NCI-H187 treated with DMSO at 0.1 percent for 48 hours (cell line): Measurements from ENCODE around the gene SULF2.
"Not testable (repeated sequence)": the region's sequence is repeated elsewhere in the genome, so short reads cannot be mapped to it uniquely, and the experiment has no call there.

Source experiments
- DNase-seq: peaks from one replicate; lab custom pipeline; 2025; lab: John Stamatoyannopoulos, UW

Gene SULF2

DNA sequence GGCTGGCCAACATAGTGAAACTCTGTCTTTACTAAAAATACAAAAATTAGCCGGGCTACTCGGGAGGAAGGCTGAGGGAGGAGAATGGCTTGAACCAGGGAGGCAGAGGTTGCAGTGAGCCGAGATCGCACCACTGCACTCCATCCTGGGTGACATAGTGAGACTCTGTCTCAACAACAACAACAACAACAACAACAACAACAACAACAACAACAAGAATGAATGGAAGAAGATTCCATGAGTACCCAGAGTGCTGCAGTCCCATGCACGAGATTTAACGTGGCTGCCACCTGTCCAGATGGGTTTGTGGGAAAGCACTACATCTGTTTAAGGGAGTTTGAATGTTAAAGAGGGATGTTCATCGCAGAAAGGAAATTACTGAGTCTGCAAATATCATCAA lies 19.7 kb upstream of the SULF2 start:
- DNase-seq, result not testable (repeated sequence)

DNA sequence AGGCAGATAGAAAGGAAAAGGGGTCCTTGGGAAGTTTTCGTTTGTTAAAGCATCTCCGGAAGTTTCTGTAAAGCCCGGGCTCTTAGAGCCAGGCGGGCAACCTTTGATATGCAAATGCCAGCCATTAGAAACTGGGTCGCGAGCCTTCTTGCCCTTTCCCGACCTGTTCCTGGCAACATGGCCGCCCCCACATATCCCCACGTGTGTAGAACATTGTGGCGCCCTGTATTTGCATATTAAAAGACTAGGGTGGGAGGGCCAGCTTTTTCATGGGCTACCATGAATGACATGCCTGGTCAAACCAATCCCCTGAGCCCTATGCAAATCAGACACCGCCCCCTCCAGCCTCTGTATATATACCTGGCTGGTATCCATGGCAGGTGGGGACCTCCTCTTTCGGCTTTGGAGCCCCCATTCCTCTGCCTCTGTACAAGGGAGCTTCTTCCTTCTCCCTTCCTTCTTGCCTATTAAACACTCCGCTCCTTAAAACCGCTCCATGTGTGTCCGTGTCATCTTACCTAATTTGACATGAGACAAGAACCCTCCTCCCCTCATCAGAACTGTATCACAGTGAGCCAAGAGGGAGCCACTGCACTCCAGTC lies 19.0 kb upstream of the SULF2 start:
- DNase-seq, result not testable (repeated sequence)

DNA sequence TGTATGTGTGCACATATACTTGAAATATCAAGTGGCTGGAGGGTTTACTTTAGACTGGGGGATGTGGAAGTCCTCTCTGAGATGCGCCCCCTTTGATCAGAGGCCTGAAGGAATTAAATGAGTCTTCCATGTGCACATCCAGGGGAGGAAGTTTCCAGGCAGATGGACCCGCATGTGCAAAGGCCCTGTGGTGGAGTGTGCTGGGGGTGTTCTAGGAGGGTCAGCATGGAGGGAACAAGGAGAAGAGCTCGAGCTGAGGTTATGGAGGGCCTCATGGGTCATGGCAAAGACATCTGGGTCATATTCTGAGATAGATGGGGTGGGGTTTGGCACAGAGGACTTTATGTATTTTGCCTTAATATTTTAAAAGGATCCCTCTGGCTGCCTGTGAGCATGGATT lies 17.7 kb upstream of the SULF2 start:
- no peak for DNase-seq

DNA sequence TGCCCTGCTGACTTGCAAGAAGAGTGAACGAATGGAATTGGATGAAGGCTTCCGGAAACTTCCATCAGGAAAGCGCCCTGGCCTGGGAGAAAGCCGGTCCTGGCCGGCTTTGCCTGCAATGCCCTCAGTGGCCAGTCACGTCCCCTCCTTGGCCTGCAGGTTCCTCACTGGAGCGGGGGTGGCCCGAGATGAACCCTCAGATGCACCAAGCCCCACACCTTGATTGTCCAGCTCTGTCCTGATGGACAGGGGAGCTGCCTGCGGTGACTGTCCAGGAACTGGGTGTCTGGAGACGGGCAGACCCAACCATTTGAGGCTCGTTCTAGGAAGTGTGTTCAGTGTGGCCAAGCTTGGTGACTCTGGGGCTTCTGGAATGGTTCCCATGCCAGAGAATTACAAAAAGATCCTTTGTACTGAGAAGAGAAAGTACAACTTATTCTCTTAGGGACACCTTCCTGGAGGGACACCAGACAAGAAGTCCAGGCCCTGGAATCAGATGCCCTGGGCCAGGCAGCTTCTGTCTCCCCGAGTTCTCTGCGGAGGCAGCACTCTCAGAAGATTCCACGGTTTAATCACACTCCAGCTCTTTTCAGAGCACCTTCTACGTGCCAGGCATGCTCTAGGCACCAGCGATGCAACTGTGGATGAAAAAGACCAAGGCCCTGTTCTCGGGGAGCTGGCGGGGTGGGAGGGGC lies 17.1 kb upstream of the SULF2 start:
- no peak for DNase-seq

DNA sequence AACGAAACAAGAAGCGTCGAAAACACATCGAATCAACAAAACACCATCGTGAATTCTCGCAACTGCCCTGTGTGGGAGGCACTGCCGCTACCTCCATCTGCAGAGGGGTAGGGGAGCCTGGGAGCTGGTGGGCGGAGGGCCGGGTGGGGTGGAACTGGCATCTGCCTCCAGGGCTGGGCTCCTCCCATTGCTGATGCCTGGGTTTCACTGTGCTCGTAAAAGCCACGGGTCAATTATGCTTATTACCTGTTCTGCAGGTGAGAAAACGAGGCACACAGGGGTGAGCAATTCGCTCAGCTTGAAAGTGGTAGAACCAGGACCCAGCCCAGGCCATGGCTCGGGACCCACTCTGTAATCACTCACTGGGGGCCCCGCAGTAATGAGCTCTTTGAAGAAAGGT lies 16.5 kb upstream of the SULF2 start:
- no peak for DNase-seq

DNA sequence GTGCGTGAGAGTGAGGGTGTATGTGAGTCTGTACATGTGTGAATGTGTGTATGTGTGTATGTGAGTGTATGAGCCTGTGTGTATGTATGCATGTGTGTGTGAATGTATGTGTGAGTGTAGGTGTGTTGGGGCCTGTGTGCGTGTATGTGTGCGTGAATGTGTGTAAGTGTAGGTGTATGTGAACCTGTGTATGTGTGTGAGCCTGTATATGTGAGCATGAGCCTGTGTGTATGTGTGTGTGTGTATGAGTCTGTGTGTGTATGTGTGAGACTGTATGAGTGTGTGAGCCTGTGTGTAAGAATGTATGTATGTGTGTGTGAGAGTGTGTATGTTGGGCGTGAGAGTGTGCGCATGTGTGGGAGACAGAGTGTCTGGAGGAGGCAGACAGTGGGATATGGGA lies 15.8 kb upstream of the SULF2 start:
- no peak for DNase-seq

DNA sequence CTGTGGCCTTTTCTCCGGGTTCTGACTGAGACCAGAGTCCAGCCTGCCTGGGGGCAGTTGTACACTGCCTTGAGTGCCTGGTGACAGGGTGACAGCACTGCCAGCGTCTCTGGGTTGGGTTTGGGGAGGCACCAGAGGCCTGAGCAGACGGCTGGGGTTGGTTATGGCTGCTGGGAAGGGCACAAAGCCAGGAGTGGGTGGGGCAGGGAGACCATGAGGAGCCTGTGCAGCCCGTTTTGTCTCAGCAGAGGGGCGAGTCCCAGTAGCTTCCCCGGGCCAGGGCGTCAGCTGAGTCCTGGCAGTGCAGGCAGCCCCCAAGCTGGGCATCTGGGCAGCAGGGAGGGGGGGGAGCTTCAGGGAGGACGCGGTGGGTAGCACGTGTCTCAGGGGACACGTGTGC lies 15.3 kb upstream of the SULF2 start:
- no peak for DNase-seq

DNA sequence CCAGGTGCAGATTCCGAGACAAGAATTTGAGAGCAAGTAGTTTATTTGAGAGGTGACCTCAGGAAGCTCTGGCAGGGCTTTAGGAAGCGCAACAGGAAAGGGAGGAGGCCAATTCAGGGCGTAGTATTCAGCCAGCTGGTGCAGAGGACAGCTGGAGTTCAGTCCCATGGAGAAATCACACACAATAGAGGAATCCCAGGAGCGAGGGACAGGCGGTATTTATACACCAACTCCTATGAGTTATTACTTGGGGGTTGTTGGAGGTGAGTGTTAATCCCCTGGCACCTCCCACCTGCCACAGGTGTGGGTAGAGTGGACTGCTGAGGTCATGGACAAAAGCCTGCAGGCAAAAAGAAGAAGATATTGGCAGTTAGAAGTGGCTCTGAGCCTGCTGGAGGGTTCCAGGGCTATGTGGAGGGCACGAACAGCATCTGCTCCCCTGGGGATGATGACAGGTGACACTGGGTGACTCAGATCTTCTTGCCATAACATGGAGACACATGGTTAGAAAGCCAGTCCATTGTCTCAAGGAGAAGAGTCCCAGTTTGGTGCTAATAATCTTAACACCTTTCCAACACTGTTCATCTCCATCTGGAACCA lies 13.9 kb upstream of the SULF2 start:
- no peak for DNase-seq

DNA sequence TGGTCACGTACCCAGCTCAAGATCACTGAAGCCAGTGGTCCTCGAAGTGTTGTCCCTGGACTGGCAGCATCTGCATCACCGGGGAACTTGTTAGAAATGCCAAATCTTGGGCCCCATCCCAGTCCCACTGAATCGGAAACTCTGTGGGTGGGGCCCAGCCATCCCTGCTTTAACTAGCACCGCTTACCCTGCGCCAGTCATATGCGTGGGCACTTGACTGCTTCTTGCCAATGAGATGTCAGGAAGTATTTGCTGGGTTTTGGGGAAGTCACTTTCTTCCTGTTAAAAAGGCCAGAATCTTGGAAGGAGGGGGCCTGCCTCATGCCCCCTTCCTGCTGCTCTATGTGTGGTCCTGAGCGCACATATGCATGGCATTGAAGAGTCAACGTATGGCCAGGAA lies 11.7 kb upstream of the SULF2 start:
- DNase-seq, result no peak

DNA sequence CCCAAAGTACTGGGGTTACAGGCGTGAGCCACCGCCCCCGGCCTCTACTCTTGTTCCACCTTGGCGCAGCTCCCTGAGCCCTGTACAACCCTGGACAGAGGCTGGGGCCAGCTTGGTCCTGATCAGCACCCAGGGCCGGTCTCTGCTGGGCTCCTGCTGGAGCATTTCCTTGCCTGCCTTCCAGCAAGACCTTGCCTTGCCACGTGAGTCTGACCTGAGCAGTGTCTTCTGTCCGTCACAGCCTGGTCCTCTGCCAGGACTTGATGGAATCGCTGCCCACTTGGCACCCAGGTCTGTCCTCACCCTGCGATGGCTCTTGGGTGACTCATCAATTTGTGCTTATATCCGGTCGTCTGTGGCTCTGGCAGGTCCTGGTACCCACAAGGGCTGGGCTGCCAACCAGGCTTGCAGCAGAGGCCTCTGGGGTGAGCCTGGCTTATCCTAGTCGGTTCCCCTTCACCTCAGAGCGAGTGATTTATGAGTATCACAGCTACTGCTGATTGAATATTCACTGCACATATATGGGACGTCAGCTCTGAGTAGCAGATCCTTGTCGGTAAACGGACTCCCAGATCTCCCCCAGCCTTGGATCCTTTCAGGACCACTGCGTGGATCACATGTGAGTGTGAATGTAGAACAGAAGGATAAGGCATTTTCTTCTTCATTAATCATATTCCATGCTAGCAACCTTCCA lies 10.1 kb upstream of the SULF2 start:
- no peak for DNase-seq

DNA sequence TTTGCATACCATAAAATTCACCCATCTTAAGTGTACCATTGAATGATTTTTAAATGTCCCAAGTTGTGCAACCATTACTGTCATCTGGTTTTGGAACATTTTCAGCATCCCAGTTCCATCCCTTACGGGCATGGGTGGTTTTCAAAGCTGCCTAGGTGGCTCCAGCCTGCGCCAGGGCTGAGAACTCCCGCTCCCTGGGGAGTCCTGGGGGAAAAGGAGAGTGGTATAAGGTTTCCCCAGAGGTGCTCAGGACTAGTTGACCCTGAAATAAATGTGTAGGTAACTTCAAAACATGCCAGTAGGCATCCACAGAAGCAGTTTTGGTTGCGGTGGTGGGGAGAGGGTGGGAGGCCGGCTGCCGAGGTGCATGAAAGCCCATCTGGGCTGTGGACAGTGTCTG lies 9.0 kb upstream of the SULF2 start:
- DNase-seq, result not testable (repeated sequence)

DNA sequence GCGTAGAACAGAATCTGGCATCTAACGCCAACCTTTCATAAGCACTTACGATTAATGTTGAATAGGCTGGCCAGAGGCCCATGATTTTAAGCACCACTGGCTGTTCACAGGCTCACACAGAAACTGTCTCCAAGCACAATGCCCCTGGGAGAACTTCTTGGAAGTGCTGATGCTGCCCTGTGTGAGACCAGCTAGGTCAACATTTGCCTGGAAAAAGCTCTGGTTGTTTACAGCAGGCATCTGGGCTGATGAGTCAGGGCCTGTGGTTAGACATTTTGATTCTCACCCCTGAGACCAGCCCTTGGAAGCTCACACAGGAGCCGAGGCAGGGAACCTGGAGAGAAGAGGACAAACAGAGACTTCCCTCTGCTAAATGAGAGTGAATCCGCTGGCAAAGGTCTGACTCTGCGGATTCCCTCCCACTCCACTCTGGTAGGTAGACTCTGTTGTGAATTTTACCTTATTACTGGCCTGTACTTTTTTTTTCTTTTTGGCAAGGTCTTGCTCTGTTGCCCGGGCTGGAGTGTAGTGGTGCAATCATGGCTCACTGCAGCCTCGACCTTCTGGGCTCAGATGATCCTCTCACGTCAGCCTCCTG lies 6.8 kb upstream of the SULF2 start:
- DNase-seq, result no peak

DNA sequence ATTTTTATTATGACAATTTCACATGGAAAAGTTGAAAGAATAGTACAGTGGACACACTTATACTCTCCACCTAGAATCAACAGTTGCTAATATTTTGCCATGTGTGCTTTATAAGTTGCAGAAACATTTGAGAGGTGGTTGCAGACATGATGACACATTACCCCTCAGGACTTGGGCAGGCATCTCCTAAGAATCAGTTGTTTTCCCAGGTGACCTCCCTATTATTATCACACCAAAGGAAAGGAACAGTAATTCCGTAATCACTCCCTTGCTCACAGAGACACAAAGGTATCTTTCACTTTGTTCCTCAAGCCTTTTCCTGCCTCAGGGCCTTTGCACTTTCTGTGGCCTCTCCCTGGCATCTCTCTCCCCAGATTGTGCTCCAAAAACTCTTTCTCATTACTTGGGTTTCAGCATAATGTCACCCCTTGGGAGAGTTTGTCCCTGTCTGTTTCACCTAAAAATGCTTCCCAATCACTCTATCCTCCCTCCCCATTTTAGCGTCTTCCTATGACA lies 5.9 kb upstream of the SULF2 start:
- DNase-seq, result no peak

DNA sequence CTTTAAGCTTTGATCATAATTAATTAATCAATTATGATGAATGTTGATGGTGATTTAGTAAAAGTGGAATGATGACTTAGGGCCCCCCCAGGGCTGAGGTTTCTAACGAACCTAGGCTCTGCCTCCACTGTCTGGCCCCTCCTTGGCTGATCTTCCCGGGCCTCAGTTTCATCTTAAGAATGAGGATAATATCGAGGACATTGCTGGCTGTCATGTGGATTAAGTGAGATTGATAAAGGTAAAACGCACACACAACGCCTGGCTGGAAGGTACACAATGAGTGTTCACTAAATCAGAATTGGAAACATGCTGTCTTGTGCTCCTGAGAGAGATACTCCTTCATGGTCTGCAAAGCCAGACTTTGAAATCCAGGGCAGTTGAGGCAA lies 5.3 kb upstream of the SULF2 start:
- DNase-seq, result no peak

DNA sequence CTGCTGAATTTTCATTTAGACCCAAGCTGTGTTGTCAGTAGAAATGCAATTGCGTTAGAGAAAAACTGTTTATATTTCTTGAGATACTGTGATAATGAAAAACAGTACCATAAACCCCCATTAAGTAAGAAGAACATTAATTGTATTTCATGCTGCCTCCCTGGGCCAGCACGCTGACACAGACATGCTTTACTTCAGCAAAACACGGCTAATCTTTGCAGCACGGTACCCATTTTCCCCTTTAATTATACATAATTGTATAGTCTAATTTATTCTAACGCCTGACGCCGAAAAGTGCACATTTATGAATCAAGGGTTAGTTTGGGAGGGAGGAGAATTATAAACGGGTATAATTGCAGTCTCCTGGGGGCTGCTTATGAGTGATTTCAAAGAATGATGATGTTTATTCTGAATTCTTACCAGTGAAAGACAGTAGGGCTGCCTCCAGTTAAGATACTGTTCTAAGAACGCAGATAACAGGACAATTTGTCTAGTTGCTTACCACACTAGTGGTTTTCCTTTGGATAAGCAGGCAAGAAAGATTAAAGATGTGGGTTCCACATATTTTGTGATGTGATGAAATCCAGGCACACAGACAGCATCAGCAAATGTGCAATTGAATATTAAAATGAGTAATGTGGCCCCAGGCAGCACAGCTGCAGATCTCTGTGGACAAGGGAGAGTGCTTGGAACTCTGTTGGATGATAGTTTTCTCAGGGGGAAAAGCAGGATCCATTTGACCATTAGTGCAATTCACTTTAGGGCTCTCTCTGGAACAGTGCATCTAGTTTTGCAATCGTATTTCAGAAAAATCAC lies 4.7 kb upstream of the SULF2 start:
- no peak for DNase-seq

DNA sequence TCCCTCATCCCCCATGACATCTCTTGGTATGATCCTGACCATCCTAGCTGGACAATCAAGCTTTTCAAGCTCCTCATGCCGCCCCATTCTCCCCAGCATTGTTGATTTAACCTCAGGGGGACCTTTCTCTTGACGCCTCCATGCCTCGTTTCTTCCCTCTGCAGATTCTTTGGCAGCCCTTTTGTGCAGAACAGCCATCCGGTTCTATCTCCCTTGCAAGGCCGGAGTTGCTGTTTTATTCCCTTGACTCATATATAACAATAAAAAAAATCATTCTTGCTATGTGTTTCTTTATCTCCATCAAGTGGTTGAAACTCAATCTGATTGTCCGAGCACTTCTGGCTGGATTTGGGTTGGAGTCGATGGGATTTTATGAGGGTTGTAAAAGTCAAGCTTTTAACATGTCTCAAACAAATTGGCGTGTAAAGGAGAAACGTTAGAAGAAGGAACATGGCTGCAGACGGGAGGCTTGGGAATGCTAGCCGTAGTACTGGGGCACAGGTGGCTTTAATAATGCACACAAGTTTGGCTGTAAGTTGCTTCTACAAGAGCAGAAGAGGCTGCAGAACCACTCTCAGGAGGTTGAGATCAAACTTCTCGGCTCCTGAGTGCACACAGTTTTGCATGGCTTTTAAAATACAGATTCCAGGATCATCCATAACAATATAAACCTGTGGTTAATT lies 3.9 kb upstream of the SULF2 start:
- DNase-seq, result no peak

DNA sequence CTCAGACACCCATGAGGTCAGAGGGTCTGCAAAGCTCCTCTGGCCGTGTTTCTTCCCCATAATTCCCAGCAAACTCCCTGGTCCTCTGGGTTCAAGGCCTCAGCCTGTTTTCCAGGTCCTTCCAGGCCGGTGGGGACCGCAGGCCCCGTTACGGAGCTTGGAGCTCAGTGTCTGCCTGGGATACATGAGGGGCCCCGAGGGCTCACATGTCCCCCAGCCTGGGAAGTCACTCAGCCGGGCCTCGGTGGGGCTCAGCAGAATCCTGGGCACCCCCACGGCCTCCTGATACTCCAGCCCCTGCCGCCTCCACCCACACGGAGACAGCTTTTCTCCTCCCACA lies 3.4 kb upstream of the SULF2 start:
- DNase-seq, result no peak

DNA sequence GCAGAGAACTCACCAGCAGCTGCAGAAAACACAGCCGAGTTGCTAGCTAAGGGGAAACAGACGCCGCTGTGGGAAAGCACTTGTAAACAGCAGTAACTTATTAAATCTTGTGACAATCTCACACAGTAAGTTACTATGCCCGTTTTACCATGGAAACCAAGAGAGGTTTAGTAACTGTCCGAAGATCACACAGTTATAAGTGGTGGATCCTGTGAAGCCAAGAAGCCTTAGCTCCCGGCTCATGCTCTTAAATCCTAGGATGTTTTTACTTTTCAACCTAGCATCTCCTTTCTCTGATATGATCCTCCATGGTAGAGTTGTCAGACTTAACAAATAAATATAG lies 1.5 kb upstream of the SULF2 start:
- no peak for DNase-seq

DNA sequence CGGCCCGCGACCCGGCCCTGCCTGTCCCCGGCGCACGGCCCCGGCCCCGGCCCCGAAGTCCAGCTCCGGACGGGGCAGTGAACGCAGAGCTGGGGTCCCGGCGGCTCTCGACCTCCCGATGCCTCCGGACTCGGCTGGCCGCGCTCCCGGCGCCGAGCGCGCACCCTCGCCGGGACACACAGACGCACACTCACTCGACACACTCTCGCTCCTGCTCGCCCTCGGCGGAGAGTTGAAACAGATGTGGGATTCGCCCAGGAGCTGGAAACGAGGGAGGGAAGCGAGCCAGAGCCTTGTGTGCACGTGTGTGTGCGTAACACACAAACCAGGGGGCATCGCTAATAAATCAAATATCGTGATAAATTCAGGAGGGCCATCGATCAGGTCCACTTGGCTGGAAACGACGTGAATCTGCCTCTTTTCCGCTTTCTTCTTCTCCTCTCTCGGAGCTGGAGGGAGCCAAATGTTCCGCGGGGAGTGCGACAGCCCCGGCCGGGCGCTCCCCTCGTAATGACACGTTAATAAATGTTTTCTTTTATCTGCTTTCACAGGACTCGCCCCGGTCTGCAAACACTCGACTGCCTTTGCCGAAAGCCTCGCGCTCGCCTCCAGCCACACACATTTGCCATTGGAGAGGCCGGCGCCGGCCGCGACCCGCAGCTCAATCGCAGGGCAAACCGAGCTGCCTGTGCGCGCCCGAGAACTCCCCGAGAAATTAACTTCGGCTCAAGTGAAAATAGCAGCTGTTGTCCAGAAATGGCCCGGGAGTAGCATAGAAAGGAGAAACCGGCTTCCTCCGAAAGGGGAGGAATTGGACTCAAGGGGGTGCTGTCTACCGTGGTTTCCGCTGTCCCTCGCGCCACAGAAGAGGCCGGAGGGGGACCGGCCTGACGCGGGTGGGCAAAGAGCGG lies 828 bp upstream of the SULF2 start:
- DNase-seq, result no peak

DNA sequence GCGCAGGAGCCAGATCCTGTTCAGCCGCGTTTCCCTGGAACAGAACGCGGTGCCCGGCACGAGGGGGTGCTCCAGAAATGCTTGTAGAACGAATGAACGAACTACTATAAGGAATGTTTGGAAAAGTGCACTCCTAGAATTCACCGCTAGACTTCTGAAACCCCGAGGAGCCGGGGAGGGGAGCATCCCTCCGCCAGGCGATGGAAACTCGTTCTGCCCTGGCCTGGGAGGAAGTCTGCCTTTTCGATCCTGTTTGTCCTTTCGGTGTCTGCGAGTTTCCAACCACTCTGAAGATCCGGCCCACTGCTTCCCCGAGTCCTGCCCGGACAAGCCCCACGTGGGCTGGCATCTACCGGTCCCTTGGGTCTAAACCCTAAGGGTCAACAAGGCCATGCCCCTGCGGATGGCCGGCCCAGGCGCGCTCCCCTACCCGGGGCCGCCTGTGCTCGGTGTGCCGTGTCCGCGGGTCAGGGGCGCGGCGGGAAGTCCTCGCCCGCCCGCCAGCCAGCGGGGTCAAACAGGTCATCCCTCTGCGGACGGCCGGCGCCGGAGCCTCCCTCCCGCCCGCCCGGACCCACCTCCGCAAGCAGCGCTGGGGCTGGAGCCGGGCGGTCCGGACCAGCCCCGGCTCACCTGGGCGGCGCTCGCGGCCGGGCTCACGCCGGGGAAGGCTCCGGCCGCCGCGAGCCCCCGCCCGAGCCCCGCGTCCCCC lies 526 bp downstream of the SULF2 start:
- no peak for DNase-seq
